K562 (cell line): Measurements from ENCODE around the gene SCIN. TPM values are rescaled to one million over a fixed set of nuclear protein-coding genes. Genes with fewer than 3 reads are reported as not detected.

Source experiments
- ATAC-seq: fragments of 200-7000 bp; cut with Tn5 transposase; 3 replicates; pipeline ENCODE4 v1.9.1; 2020; ENCODE audit warnings: moderate library complexity
- BruUV-seq: library from RNA; stranded (reverse); fragments of 400-500 nt; replicated peaks from 2 replicates; lab custom pipeline; 2021; lab: Mats Ljungman, UMichigan
- CTCF ChIA-PET: fragments of 300-600 bp; formaldehyde crosslinking; extraction: SDS; loops from one replicate; lab custom pipeline; 2021; ENCODE audit warnings: low intra/inter-chr PET ratio; lab: Yijun Ruan, JAX
- POLR2A ChIA-PET: fragments of 300-600, 350-650 bp; sonication (Branson Sonifier 250); formaldehyde crosslinking; extraction: SDS; loops from one replicate; lab custom pipeline; 2021; ENCODE audit warnings: antibody characterized with exemption, inconsistent platforms; lab: Yijun Ruan, JAX
- DNase-seq, 4 experiments: peaks; one replicate each; pipeline versions ENCODE4 v3.0.0 to v3.0.0-alpha.2; 2011 to 2018; ENCODE audit warnings: low spot score in 3 of 4, mixed read lengths in 3 of 4; ENCODE audit errors: extremely low read depth in 1 of 4
- FAIRE-seq: peaks from 2 replicates; lab custom pipeline; 2011; peaks lifted over from hg19 to GRCh38; lab: Jason Lieb, UNC
- H2AFZ ChIP-seq: 2 replicates; pipeline ENCODE4 v1.6.0; 2011; ENCODE audit warnings: low read depth, low read length, control low read depth, inconsistent platforms
- H3K27ac ChIP-seq: fragments of 200-600 bp; 3 replicates; pipeline ENCODE4 v1.8.0; 2011; ENCODE audit warnings: low read depth, mild to moderate bottlenecking, control low read depth, inconsistent platforms, low read length, moderate library complexity, mixed read lengths; ENCODE audit errors: extremely low read depth
- H3K27me3 ChIP-seq, 2 experiments: fragments of 300-600 bp in 1 of 2; 2 replicates in 1 of 2; 3 replicates in 1 of 2; pipeline versions ENCODE4 v1.6.0 to v1.8.0; 2011; ENCODE audit warnings: inconsistent platforms in 2 of 2, low read length in 2 of 2, mild to moderate bottlenecking in 1 of 2, mixed read lengths in 1 of 2, moderate library complexity in 1 of 2; ENCODE audit not compliant: control insufficient read depth in 2 of 2, insufficient read depth in 2 of 2
- H3K36me3 ChIP-seq: fragments of 300-600 bp; 3 replicates; pipeline ENCODE4 v1.8.0; 2011; ENCODE audit warnings: mild to moderate bottlenecking, low read length, inconsistent platforms; ENCODE audit not compliant: control insufficient read depth, insufficient read depth
- H3K4me1 ChIP-seq, 2 experiments: fragments of 200-600 bp in 1 of 2; replicated peaks in 1 of 2; 2 replicates in 1 of 2; 3 replicates in 1 of 2; pipeline versions ENCODE4 v1.5.1 to v1.8.0; 2011; ENCODE audit warnings: inconsistent platforms in 2 of 2, low read length in 2 of 2, mild to moderate bottlenecking in 1 of 2, mixed read lengths in 1 of 2, moderate library complexity in 1 of 2; ENCODE audit not compliant: control insufficient read depth in 2 of 2, insufficient read depth in 2 of 2
- H3K4me2 ChIP-seq: 2 replicates; pipeline ENCODE4 v1.6.1; 2011; ENCODE audit warnings: low read length, control low read depth, inconsistent platforms, mixed read lengths; ENCODE audit not compliant: insufficient read depth
- H3K4me3 ChIP-seq: fragments of 200-600 bp; sonication (generic), shearing (Covaris generic); 2 replicates; pipeline ENCODE4 v1.5.1; 2016; ENCODE audit warnings: control low read depth, inconsistent platforms
- H3K79me2 ChIP-seq: fragments of 200-600 bp; 3 replicates; pipeline ENCODE4 v1.8.0; 2011; ENCODE audit warnings: low read length, inconsistent platforms; ENCODE audit not compliant: control insufficient read depth, insufficient read depth
- H3K9ac ChIP-seq, 2 experiments: 2 replicates each; pipeline versions ENCODE4 v1.6.0 to v1.6.1; 2011; ENCODE audit warnings: low read depth in 2 of 2, low read length in 2 of 2, control low read depth in 1 of 2, inconsistent platforms in 1 of 2, mild to moderate bottlenecking in 1 of 2, mixed read lengths in 1 of 2; ENCODE audit not compliant: insufficient read depth in 1 of 2
- H3K9me1 ChIP-seq: one replicate; pipeline ENCODE4 v1.6.0; 2011; ENCODE audit warnings: inconsistent platforms, mild to moderate bottlenecking, low read length, moderate library complexity; ENCODE audit not compliant: control insufficient read depth, insufficient read depth
- H3K9me3 ChIP-seq: replicated peaks from 2 replicates; pipeline ENCODE4 v1.5.1; 2011; ENCODE audit warnings: low read depth, low read length, inconsistent platforms; ENCODE audit not compliant: control insufficient read depth, insufficient read depth
- H4K20me1 ChIP-seq: replicated peaks from 2 replicates; pipeline ENCODE4 v1.6.1; 2011; ENCODE audit warnings: low read length, inconsistent platforms, mixed read lengths; ENCODE audit not compliant: control insufficient read depth, insufficient read depth
- CBX2 ChIP-seq: fragments of 200-600 bp; sonication (generic); IDR thresholded peaks from one replicate; pipeline ENCODE4 v1.6.1; 2012; ENCODE audit warnings: mild to moderate bottlenecking, low read length, inconsistent platforms; ENCODE audit not compliant: insufficient read depth, poor library complexity, severe bottlenecking
- CEBPB ChIP-seq: fragments of 450-650 bp; IDR thresholded peaks from 2 replicates; pipeline ENCODE4 v1.6.1; 2016; ENCODE audit warnings: missing genetic modification characterization, missing compliant biosample characterization
- CTCF ChIP-seq, 3 experiments: IDR thresholded peaks in 2 of 3; conservative IDR thresholded peaks in 1 of 3; 2 replicates each; pipeline ENCODE4 v1.5.1; 2011 to 2012; ENCODE audit warnings: low read length in 3 of 3, mild to moderate bottlenecking in 3 of 3, control low read depth in 2 of 3, improper control_type of control experiment in 1 of 3, inconsistent platforms in 1 of 3, low read depth in 1 of 3, mixed read lengths in 1 of 3, moderate library complexity in 1 of 3; ENCODE audit not compliant: insufficient read depth in 2 of 3
- ETV6 ChIP-seq, 3 experiments: fragments of 150-350 bp in 1 of 3; sonication (generic) in 1 of 3; formaldehyde crosslinking in 1 of 3; IDR thresholded peaks; 2 replicates each; pipeline versions ENCODE4 v1.6.1 to v1.8.0; 2014 to 2022; ENCODE audit warnings: borderline replicate concordance in 2 of 3, low read depth in 2 of 3, antibody characterized with exemption in 1 of 3, low read length in 1 of 3, mild to moderate bottlenecking in 1 of 3, missing genetic modification reagents in 1 of 3
- FOXK2 ChIP-seq, 2 experiments: fragments of 450-650 bp; IDR thresholded peaks in 1 of 2; conservative IDR thresholded peaks in 1 of 2; 2 replicates each; pipeline ENCODE4 v1.6.1; 2016; ENCODE audit warnings: low read depth in 2 of 2, mild to moderate bottlenecking in 1 of 2
- IRF2 ChIP-seq: sonication (generic); formaldehyde crosslinking; IDR thresholded peaks from 2 replicates; pipeline ENCODE4 v1.8.1; 2022; ENCODE audit warnings: mild to moderate bottlenecking, missing genetic modification reagents
- LEF1 ChIP-seq: fragments of 450-650 bp; IDR thresholded peaks from 2 replicates; pipeline ENCODE4 v1.6.1; 2016; ENCODE audit warnings: mild to moderate bottlenecking
- MED1 ChIP-seq: sonication (generic); formaldehyde crosslinking; IDR thresholded peaks from 2 replicates; pipeline ENCODE4 v1.8.1; 2023; ENCODE audit warnings: missing genetic modification reagents, borderline replicate concordance
- PHTF2 ChIP-seq: fragments of 250-450 bp; sonication (Bioruptor Pico); IDR thresholded peaks from 2 replicates; pipeline ENCODE4 v1.5.0; 2021; ENCODE audit warnings: mild to moderate bottlenecking
- POLR2AphosphoS5 ChIP-seq: IDR thresholded peaks from 2 replicates; pipeline ENCODE4 v1.6.1; 2011; ENCODE audit warnings: mild to moderate bottlenecking, low read depth, low read length, moderate library complexity; ENCODE audit not compliant: control insufficient read depth, insufficient read depth
- RAD21 ChIP-seq, 2 experiments: fragments of 250-450 bp in 1 of 2; fragments of 450-650 bp in 1 of 2; sonication (Bioruptor Pico) in 1 of 2; formaldehyde crosslinking in 1 of 2; IDR thresholded peaks in 1 of 2; conservative IDR thresholded peaks in 1 of 2; 2 replicates each; pipeline versions ENCODE4 v1.4.0 to v1.8.0; 2020 to 2022; ENCODE audit warnings: mild to moderate bottlenecking in 2 of 2, moderate library complexity in 1 of 2
- RBM15 ChIP-seq: fragments of 200-400 bp; formaldehyde crosslinking; IDR thresholded peaks from 2 replicates; pipeline ENCODE4 v1.6.1; 2018; ENCODE audit warnings: mild to moderate bottlenecking, low read length, moderate library complexity; ENCODE audit not compliant: insufficient read depth
- SAFB2 ChIP-seq: fragments of 200-400 bp; formaldehyde crosslinking; IDR thresholded peaks from 2 replicates; pipeline ENCODE4 v1.6.1; 2018; ENCODE audit warnings: borderline replicate concordance, low read length, low read depth, moderate library complexity; ENCODE audit not compliant: severe bottlenecking
- SRSF3 ChIP-seq: fragments of 200-400 bp; formaldehyde crosslinking; IDR thresholded peaks from 2 replicates; pipeline ENCODE4 v1.6.1; 2016; ENCODE audit warnings: mild to moderate bottlenecking, low read length, moderate library complexity; ENCODE audit not compliant: insufficient read depth
- SRSF7 ChIP-seq: fragments of 200-400 bp; formaldehyde crosslinking; optimal IDR thresholded peaks from 2 replicates; pipeline ENCODE3; 2017; ENCODE audit warnings: mild to moderate bottlenecking, low read depth, low read length
- XRCC4 ChIP-seq: IDR thresholded peaks from one replicate; pipeline ENCODE4 v1.6.1; 2011; ENCODE audit not compliant: insufficient read depth, insufficient read length; ENCODE audit errors: extremely low read depth
- ZFX ChIP-seq: sonication (generic); formaldehyde crosslinking; IDR thresholded peaks from 2 replicates; pipeline ENCODE4 v1.8.0; 2022; ENCODE audit warnings: mild to moderate bottlenecking, missing genetic modification reagents, moderate library complexity
- ZNF133 ChIP-seq: fragments of 250-450 bp; sonication (Bioruptor Pico); IDR thresholded peaks from 2 replicates; pipeline ENCODE4 v1.4.0; 2020; ENCODE audit warnings: mild to moderate bottlenecking
- ZNF347 ChIP-seq: fragments of 450-650 bp; formaldehyde crosslinking; IDR thresholded peaks from 2 replicates; pipeline ENCODE4 v1.4.0; 2020; ENCODE audit warnings: low read depth, mild to moderate bottlenecking, moderate library complexity
- ZNF511 ChIP-seq: sonication (generic); formaldehyde crosslinking; IDR thresholded peaks from 2 replicates; pipeline ENCODE4 v1.8.0; 2022; ENCODE audit warnings: mild to moderate bottlenecking, missing genetic modification reagents
- ZNF75A ChIP-seq: fragments of 450-650 bp; formaldehyde crosslinking; IDR thresholded peaks from 2 replicates; pipeline ENCODE4 v1.4.0; 2020; ENCODE audit warnings: mild to moderate bottlenecking
- WGBS: fragments of 100-300 bp; shearing (Covaris generic); methylation state at CpG from one replicate; pipeline ENCODE4 v1.1.6; 2016; ENCODE audit warnings: low coverage, mixed read lengths; ENCODE audit not compliant: insufficient coverage; ENCODE audit errors: missing lambda C conversion rate; 5-methylcytosine and 5-hydroxymethylcytosine counted together
- in situ Hi-C: fragments of 300-500 bp; cut with MboI; formaldehyde crosslinking; loops from 4 replicates; pipeline ENCODE4 v1.15.0; 2018; ENCODE audit warnings: inconsistent platforms, mixed read lengths
- intact Hi-C: fragments of 100-400 bp; cut with micrococcal nuclease; formaldehyde crosslinking; loops from 2 replicates; pipeline ENCODE4 v1.14.2; 2022
- polyA plus RNA-seq, 8 experiments: library from polyadenylated mRNA; depleted of rRNA in 4 of 8; stranded (reverse) in 5 of 8; unstranded in 3 of 8; fragments of >200 nt; fragmentation: Nextera tagmentation in 2 of 8; fragmentation: Illumina TruSeq in 1 of 8; extraction: Ambion mirVana in 2 of 8; extraction: Trizol in 1 of 8; gene quantifications; 2 replicates each; pipeline versions ENCODE4 v1.2.1 to v1.2.3, GENCODE V29; 2011 to 2014; ENCODE audit warnings: inconsistent platforms in 1 of 8, missing spikeins in 1 of 8
- total RNA-seq, 7 experiments: library from RNA; depleted of rRNA in 6 of 7; stranded (reverse); fragments of >200 nt in 6 of 7; fragmentation: Illumina TruSeq in 2 of 7; extraction: Trizol in 2 of 7; gene quantifications; 2 replicates each; pipeline versions ENCODE4 v1.2.1 to v1.2.3, GENCODE V29; 2011 to 2021; ENCODE audit warnings: low replicate concordance in 1 of 7

Gene SCIN
- total and polyA plus RNA-seq, 9 of the 15 experiments (the other 6 are each of a cell fraction or from before 2014, with no cell fraction given): 0.67 to 18.2 (median 10.6) TPM

GRCh38 chr7:12674861-12675260 is 104.3 kb downstream of the SCIN start:
- intact Hi-C loops (no loop called here), in situ Hi-C loops (no loop called here)
- Histone ChIP-seq H3K4me2 (no peak overlapping the region), H3K27ac (no peak overlapping the region), H2AFZ (no peak overlapping the region), H3K4me3 (no peak overlapping the region), H3K4me1 (no peaks in the 10 kb centered on the region), H4K20me1 (no peaks in the 10 kb centered on the region), H3K36me3 (no peaks in the 10 kb centered on the region), H3K79me2 (no peaks in the 10 kb centered on the region), H3K27me3 (no peaks in the 10 kb centered on the region), H3K9me3 (no peaks in the 10 kb centered on the region), H3K9me1 (no peaks in the 10 kb centered on the region), H3K9ac (no peak overlapping the region)
- ChIA-PET POLR2A (interaction anchor here (1.1 kb wide), 1 partner anchor 271 kb away, joined by 3 read pairs; the partner anchor contains the start of gene VWDE), CTCF (no interaction called here)
- FAIRE-seq: peak; percentile 82
- WGBS: 38% methylated on average over 4 of the region's 4 CpGs
- ATAC-seq: peak; percentile 84
- no TSS peak for BruUV-seq
- DNase-seq: peak; percentile 18 to 61 (median 26)
- TF ChIP-seq CEBPB (tag) (peak; percentile 70), ETV6 (IDR thresholded peaks at IDR 0.05; ENCODE audit: borderline replicate concordance in 1 of 2, low read depth in 2 of 2, low read length in 1 of 2) (no peak), ETV6 (CRISPR knock-in tag; IDR thresholded peaks at IDR 0.05; ENCODE audit: borderline replicate concordance) (no peak), POLR2AphosphoS5 (no peak), ZNF75A (CRISPR knock-in tag) (no peak), FOXK2 (conservative IDR thresholded peaks at IDR 0.05 in 1 of 2, IDR thresholded peaks at IDR 0.05 in 1 of 2; ENCODE audit: low read depth in 2 of 2) (0 out of 4 replicates have a peak, but pooled peaks of 1 of the 2 experiments have one; percentile 22), RAD21 (CRISPR knock-in tag; conservative IDR thresholded peaks at IDR 0.05 in 1 of 2, IDR thresholded peaks at IDR 0.05 in 1 of 2) (peak; percentile 8 to 59; a peak in 2 of 4 replicates), IRF2 (no peak), SAFB2 (no peak), XRCC4 (no peak), ZNF347 (CRISPR knock-in tag) (no peak), SRSF7 (no peak), RBM15 (no peak), CTCF (IDR thresholded peaks at IDR 0.05 in 2 of 3, conservative IDR thresholded peaks at IDR 0.05 in 1 of 3; ENCODE audit: insufficient read depth in 2 of 3, low read depth in 1 of 3, low read length in 3 of 3) (peak; percentile 44 to 60 (median 54)), CBX2 (no peak), ZNF511 (CRISPR knock-in tag) (no peak), MED1 (CRISPR knock-in tag) (no peak), LEF1 (peak; percentile 87; the same call in 1 of the 2 replicates), ZNF133 (no peak), SRSF3 (no peak), ZFX (CRISPR knock-in tag) (no peak), PHTF2 (CRISPR knock-in tag) (no peak)
